Hepatocyte (in vitro differentiated cells): ENCODE results near the gene HLF.

Experiments used
- CTCF ChIP-seq: fragments of 200-600 bp; sonication (generic); IDR thresholded peaks from 2 replicates; pipeline ENCODE4 v1.5.1; 2016; ENCODE audit warnings: antibody characterized with exemption, mild to moderate bottlenecking; ENCODE audit not compliant: poor library complexity
- EZH2 ChIP-seq: fragments of 200-600 bp; sonication (generic); IDR thresholded peaks from 2 replicates; pipeline ENCODE4 v1.6.1; 2016; ENCODE audit warnings: antibody characterized with exemption, mild to moderate bottlenecking, borderline replicate concordance

- TF ChIP-seq CTCF (peak; percentile 65), EZH2 (no peak)
These were observed 91.9 kb downstream of the HLF start for GRCh38 chr17:55356434-55357328.
